ENCODE measurements around the gene PAN2. TPM values are rescaled to one million over a fixed set of nuclear protein-coding genes. Genes with fewer than 3 reads are reported as not detected.
"Not testable (repeated sequence)": the region's sequence is repeated elsewhere in the genome, so short reads cannot be mapped to it uniquely, and the experiment has no call there.

Gene PAN2
- polyA plus RNA-seq, 3 donors, result 73.1 to 89.8 (median 75.8) TPM

- DNase-seq (ENCODE audit: low read depth in 3 of 3, low spot score in 2 of 3), result not testable (repeated sequence)
Measured at GRCh38 chr12:56342290-56342689, 8.5 kb upstream of the PAN2 start.

GRCh38 chr12:56341616-56342015, 7.8 kb upstream of the PAN2 start:
- no peak for DNase-seq (ENCODE audit: low read depth in 3 of 3, low spot score in 2 of 3)

- no peak for DNase-seq (ENCODE audit: low read depth in 3 of 3, low spot score in 2 of 3)
Measured at GRCh38 chr12:56339158-56339422, 5.3 kb upstream of the PAN2 start.

- DNase-seq (ENCODE audit: low read depth in 3 of 3, low spot score in 2 of 3), result no peak
Measured at GRCh38 chr12:56338308-56339157, 4.7 kb upstream of the PAN2 start, which contains the start of gene IL23A. TSS of gene IL23A (plus strand) at chr12:56338884. CDS start at chr12:56339045, 161 bp downstream.

GRCh38 chr12:56337753-56338251, 4.0 kb upstream of the PAN2 start:
- DNase-seq (ENCODE audit: low read depth in 3 of 3, low spot score in 2 of 3), result no peak

GRCh38 chr12:56336361-56337167, 2.8 kb upstream of the PAN2 start:
- no peak for DNase-seq (ENCODE audit: low read depth in 3 of 3, low spot score in 2 of 3)

- not testable (repeated sequence) for DNase-seq (ENCODE audit: low read depth in 3 of 3, low spot score in 2 of 3)
Measured at GRCh38 chr12:56335527-56335926, 1.7 kb upstream of the PAN2 start.

GRCh38 chr12:56334490-56334793, 642 bp upstream of the PAN2 start:
- DNase-seq (ENCODE audit: low read depth in 3 of 3, low spot score in 2 of 3), result no peak

- no peak for DNase-seq (ENCODE audit: low read depth in 3 of 3, low spot score in 2 of 3)
Measured at GRCh38 chr12:56333197-56333678, 562 bp downstream of the PAN2 start.

- no peak for DNase-seq (ENCODE audit: low read depth in 3 of 3, low spot score in 2 of 3)
Measured at GRCh38 chr12:56332512-56333196, 1.1 kb downstream of the PAN2 start.

- no peak for DNase-seq (ENCODE audit: low read depth in 3 of 3, low spot score in 2 of 3)
Measured at GRCh38 chr12:56330936-56331490, 2.8 kb downstream of the PAN2 start.

GRCh38 chr12:56326533-56326932, 7.3 kb downstream of the PAN2 start:
- DNase-seq (ENCODE audit: low read depth in 3 of 3, low spot score in 2 of 3), result no peak

- no peak for DNase-seq (ENCODE audit: low read depth in 3 of 3, low spot score in 2 of 3)
Measured at GRCh38 chr12:56326126-56326525, 7.7 kb downstream of the PAN2 start.

DNA sequence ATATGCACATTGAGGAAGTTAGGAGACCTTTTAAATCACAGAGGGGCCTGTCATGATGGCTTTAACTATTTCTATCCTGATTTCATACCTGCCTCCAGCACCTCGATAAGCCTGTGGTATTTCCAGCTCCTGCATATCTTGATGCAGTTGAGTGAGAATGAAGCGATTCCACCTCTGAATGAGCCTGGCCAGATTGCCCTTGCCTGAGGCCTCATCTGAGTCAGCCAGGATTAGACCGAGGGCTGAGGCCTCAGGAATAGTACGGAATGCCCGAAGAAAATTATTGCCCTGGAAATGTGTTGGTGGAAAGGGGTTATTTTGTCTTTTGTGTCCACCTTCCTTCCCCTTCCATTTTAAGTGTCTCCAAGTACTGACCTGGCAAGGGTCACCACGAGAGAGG, 9.6 kb downstream of the PAN2 start:
- DNase-seq (ENCODE audit: low read depth in 3 of 3, low spot score in 2 of 3), result no peak

GRCh38 chr12:56321610-56322009, 12.2 kb downstream of the PAN2 start:
- DNase-seq (ENCODE audit: low read depth in 3 of 3, low spot score in 2 of 3), result not testable (repeated sequence)

GRCh38 chr12:56321027-56321426, 12.8 kb downstream of the PAN2 start:
- no peak for DNase-seq (ENCODE audit: low read depth in 3 of 3, low spot score in 2 of 3)

GRCh38 chr12:56317675-56318074, 16.1 kb downstream of the PAN2 start:
- no peak for DNase-seq (ENCODE audit: low read depth in 3 of 3, low spot score in 2 of 3)

- DNase-seq (ENCODE audit: low read depth in 3 of 3, low spot score in 2 of 3), result peak; percentile 93 to 95 (median 95)
Measured at GRCh38 chr12:56315622-56316473, 18.0 kb downstream of the PAN2 start, which contains the start of gene CNPY2. TSS of gene CNPY2 (minus strand) at chr12:56315988. CDS start at chr12:56315217, 771 bp downstream.

GRCh38 chr12:56315249-56315621, 18.6 kb downstream of the PAN2 start:
- DNase-seq (ENCODE audit: low read depth in 3 of 3, low spot score in 2 of 3), result no peak

DNA sequence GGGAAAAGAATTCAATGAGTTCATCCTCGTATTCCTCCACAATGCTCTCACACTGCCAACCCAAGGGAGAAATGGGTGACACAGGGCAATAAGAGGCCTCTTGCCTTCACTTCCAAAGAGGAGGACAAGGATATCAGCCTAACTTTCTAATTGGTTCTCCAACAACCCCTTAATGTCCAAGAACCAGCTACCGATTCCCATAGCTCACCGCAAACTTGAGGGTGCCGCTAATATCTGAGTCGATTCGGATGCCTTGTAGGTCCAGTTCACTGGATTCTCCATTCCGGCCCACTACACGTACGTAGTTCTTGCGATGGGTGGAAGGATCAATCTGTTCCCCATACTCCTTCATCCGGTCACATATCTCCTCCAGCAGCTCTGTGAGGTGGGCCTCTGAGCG, 22.8 kb downstream of the PAN2 start:
- DNase-seq (ENCODE audit: low read depth in 3 of 3, low spot score in 2 of 3), result no peak

Measured in right renal cortex interstitium (tissue), 3 donors.